ENCODE results near the gene PCDH12. TPM values are rescaled to one million over a fixed set of nuclear protein-coding genes. Genes with fewer than 3 reads are reported as not detected.

Gene PCDH12
- total RNA-seq, 2 experiments from 2014 or later: 0.76 to 1.0 TPM

- CTCF ChIA-PET: no interaction called here
- POLR2A ChIA-PET: no interaction called here
These were observed 8.5 kb downstream of the PCDH12 start for GRCh38 chr5:141949511-141949910.

GRCh38 chr5:141948812-141949211, 9.2 kb downstream of the PCDH12 start:
- POLR2A ChIA-PET: interaction anchor here (0.6 kb wide), 1 partner anchor 11 kb away, joined by 6 read pairs; no protein-coding TSS in a partner anchor
- CTCF ChIA-PET: no interaction called here

GRCh38 chr5:141947316-141947715, 10.7 kb downstream of the PCDH12 start:
- ChIA-PET POLR2A (no interaction called here), CTCF (interaction anchor here (1.0 to 1.1 kb wide), 2 partner anchors 13 to 68 kb away, joined by 3 read pairs; no protein-coding TSS in a partner anchor)

GRCh38 chr5:141945511-141946051, 12.4 kb downstream of the PCDH12 start:
- POLR2A ChIA-PET: no interaction called here

GRCh38 chr5:141944076-141944475, 13.9 kb downstream of the PCDH12 start:
- ChIA-PET POLR2A (interaction anchor here (0.6 kb wide), 2 partner anchors 524 to 679 kb away, joined by 5 to 6 read pairs; no protein-coding TSS in a partner anchor), CTCF (interaction anchor here (0.9 to 5.0 kb wide), 4 partner anchors 16 to 279 kb away, joined by 3 to 19 read pairs (median 4); no protein-coding TSS in a partner anchor)

More at GRCh38 chr5:141945511-141946051, 12.4 kb downstream of the PCDH12 start:
- CTCF ChIA-PET: no interaction called here

- ChIA-PET CTCF (interaction anchor here (5.0 kb wide), 1 partner anchor 18 kb away, joined by 19 read pairs; no protein-coding TSS in a partner anchor), POLR2A (no interaction called here)
These were observed 15.7 kb downstream of the PCDH12 start for GRCh38 chr5:141942185-141942857.

GRCh38 chr5:141941779-141942178, 16.2 kb downstream of the PCDH12 start:
- CTCF ChIA-PET: interaction anchor here (5.0 kb wide), 1 partner anchor 19 kb away, joined by 19 read pairs; no protein-coding TSS in a partner anchor

GRCh38 chr5:141941307-141941706, 16.7 kb downstream of the PCDH12 start:
- CTCF ChIA-PET: interaction anchor here (5.0 kb wide), 1 partner anchor 19 kb away, joined by 19 read pairs; no protein-coding TSS in a partner anchor
- POLR2A ChIA-PET: no interaction called here

More at GRCh38 chr5:141941779-141942178, 16.2 kb downstream of the PCDH12 start:
- POLR2A ChIA-PET: no interaction called here

GRCh38 chr5:141940695-141941271, 17.2 kb downstream of the PCDH12 start:
- CTCF ChIA-PET: interaction anchor here (5.0 kb wide), 1 partner anchor 20 kb away, joined by 19 read pairs; no protein-coding TSS in a partner anchor
- POLR2A ChIA-PET: no interaction called here

- POLR2A ChIA-PET: no interaction called here
- CTCF ChIA-PET: interaction anchor here (0.8 kb wide), 1 partner anchor 233 kb away, joined by 4 read pairs; no protein-coding TSS in a partner anchor
These were observed 22.5 kb downstream of the PCDH12 start for GRCh38 chr5:141935538-141935937.

GRCh38 chr5:141934099-141934844, 23.7 kb downstream of the PCDH12 start:
- CTCF ChIA-PET: interaction anchor here (1.1 to 1.4 kb wide), 2 partner anchors 41 to 233 kb away, joined by 3 read pairs; no protein-coding TSS in a partner anchor
- POLR2A ChIA-PET: no interaction called here

- ChIA-PET POLR2A (no interaction called here), CTCF (interaction anchor here (1.1 to 1.4 kb wide), 2 partner anchors 40 to 231 kb away, joined by 3 read pairs; no protein-coding TSS in a partner anchor)
These were observed 24.9 kb downstream of the PCDH12 start for GRCh38 chr5:141933151-141933550.

GRCh38 chr5:141931694-141932093, 26.3 kb downstream of the PCDH12 start:
- ChIA-PET CTCF (interaction anchor here (1.8 kb wide), 1 partner anchor 240 kb away, joined by 4 read pairs; no protein-coding TSS in a partner anchor), POLR2A (no interaction called here)

- ChIA-PET CTCF (interaction anchor here (0.6 kb wide), 1 partner anchor 362 kb away, joined by 3 read pairs; no protein-coding TSS in a partner anchor), POLR2A (interaction anchor here (0.6 kb wide), 1 partner anchor 345 kb away, joined by 5 read pairs; no protein-coding TSS in a partner anchor)
These were observed 28.5 kb downstream of the PCDH12 start for GRCh38 chr5:141929398-141930058.

GRCh38 chr5:141928051-141928450, 30.0 kb downstream of the PCDH12 start:
- POLR2A ChIA-PET: no interaction called here
- CTCF ChIA-PET: no interaction called here

- CTCF ChIA-PET: no interaction called here
- POLR2A ChIA-PET: no interaction called here
These were observed 31.6 kb downstream of the PCDH12 start for GRCh38 chr5:141926434-141926833.

- ChIA-PET POLR2A (interaction anchor here (0.6 to 1.5 kb wide), 7 partner anchors 9 to 287 kb away, joined by 3 to 9 read pairs (median 4); partner anchors contain the start of genes FCHSD1, HDAC3, RELL2 and RNF14), CTCF (interaction anchor here (1.0 to 3.5 kb wide), 5 partner anchors 38 to 232 kb away, joined by 3 to 11 read pairs (median 7); partner anchors contain the start of gene PCDH1)
These were observed 34.3 kb downstream of the PCDH12 start, which contains the start of gene DELE1 for GRCh38 chr5:141923448-141924313. DELE1 (plus strand) TSS chr5:141923871; CDS start chr5:141923942, 71 bp downstream.
